ENCODE data around the gene ROCK2. TPM values are rescaled to one million over a fixed set of nuclear protein-coding genes. Genes with fewer than 3 reads are reported as not detected.

ROCK2 gene
- total and polyA plus RNA-seq, 10 donors = 4.0 to 89.6 (median 65.8) TPM

- no peaks in the 10 kb centered on the region for H3K36me3 ChIP-seq
- H3K27me3 ChIP-seq (replicated peaks in 1 of 7) = peaks cover 0 to 4% (median 0%) of the 10 kb centered on the region in 7 donors
- 87 to 91% (median 89%) methylated on average over 6 of the region's 6 CpGs for WGBS, 5 donors
- peaks cover 0 to 5% (median 0%) of the 10 kb centered on the region in 8 donors for H3K9me3 ChIP-seq
- H3K4me1 ChIP-seq = peaks cover 0 to 17% (median 5%) of the 10 kb centered on the region in 6 donors
- no peak overlapping the region for H3K4me3 ChIP-seq
- no peak overlapping the region for H3K27ac ChIP-seq
- TF ChIP-seq POLR2AphosphoS5 (IDR thresholded peaks at IDR 0.05) (no peak), POLR2A (IDR thresholded peaks at IDR 0.05) (no peak)
- TF ChIP-seq, protein P1, sequence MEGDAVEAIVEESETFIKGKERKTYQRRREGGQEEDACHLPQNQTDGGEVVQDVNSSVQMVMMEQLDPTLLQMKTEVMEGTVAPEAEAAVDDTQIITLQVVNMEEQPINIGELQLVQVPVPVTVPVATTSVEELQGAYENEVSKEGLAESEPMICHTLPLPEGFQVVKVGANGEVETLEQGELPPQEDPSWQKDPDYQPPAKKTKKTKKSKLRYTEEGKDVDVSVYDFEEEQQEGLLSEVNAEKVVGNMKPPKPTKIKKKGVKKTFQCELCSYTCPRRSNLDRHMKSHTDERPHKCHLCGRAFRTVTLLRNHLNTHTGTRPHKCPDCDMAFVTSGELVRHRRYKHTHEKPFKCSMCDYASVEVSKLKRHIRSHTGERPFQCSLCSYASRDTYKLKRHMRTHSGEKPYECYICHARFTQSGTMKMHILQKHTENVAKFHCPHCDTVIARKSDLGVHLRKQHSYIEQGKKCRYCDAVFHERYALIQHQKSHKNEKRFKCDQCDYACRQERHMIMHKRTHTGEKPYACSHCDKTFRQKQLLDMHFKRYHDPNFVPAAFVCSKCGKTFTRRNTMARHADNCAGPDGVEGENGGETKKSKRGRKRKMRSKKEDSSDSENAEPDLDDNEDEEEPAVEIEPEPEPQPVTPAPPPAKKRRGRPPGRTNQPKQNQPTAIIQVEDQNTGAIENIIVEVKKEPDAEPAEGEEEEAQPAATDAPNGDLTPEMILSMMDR (IDR thresholded peaks at IDR 0.05 in 8 of 11, conservative IDR thresholded peaks at IDR 0.05 in 3 of 11) = no peak
- DNase-seq = no peak
- intact Hi-C loops (cut with DNase I; ENCODE audit: low total_unique reads) = no loop called here
These were observed 199.7 kb downstream of the ROCK2 start for GRCh38 chr2:11144738-11145079.

GRCh38 chr2:11144077-11144737, 200.2 kb downstream of the ROCK2 start:
- no peak overlapping the region for H3K27ac ChIP-seq

DNA sequence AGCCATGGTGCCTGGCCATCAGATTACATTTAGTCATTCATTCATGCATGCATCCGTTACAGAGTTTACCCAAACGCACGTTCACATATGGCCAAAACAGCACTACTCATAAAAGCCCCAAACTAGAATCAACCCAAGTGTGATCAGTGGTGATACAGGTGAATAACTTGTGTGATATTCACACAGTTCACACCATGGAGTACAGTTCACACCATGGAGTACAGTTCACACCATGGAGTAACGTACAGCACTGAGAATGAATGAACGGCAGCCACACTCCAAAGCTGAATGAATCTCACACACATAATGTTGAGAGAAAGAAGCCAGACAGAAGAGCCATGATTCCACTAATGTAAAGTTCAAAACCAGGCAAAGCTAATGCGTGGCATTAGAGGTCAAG, 201.4 kb downstream of the ROCK2 start:
- Histone ChIP-seq H3K36me3 (no peaks in the 10 kb centered on the region), H3K27ac (no peak overlapping the region), H3K4me1 (peaks cover 0 to 17% (median 5%) of the 10 kb centered on the region in 6 donors), H3K27me3 (replicated peaks in 1 of 7) (peaks cover 0 to 4% (median 0%) of the 10 kb centered on the region in 7 donors), H3K9me3 (peaks cover 0 to 5% (median 0%) of the 10 kb centered on the region in 8 donors), H3K4me3 (no peak overlapping the region)
- WGBS, 5 donors = 88 to 96% (median 89%) methylated on average over 6 of the region's 6 CpGs
- intact Hi-C loops (cut with DNase I; ENCODE audit: low total_unique reads) = no loop called here
- no peak for DNase-seq
- TF ChIP-seq, protein P1 (IDR thresholded peaks at IDR 0.05 in 8 of 11, conservative IDR thresholded peaks at IDR 0.05 in 3 of 11) = no peak
- TF ChIP-seq POLR2A (IDR thresholded peaks at IDR 0.05) = no peak
- TF ChIP-seq POLR2AphosphoS5 (IDR thresholded peaks at IDR 0.05) = no peak

More at GRCh38 chr2:11144077-11144737, 200.2 kb downstream of the ROCK2 start:
- no peak overlapping the region for H3K4me3 ChIP-seq
- WGBS, 5 donors = 84 to 95% (median 93%) methylated on average over 7 of the region's 7 CpGs
- peaks cover 0 to 17% (median 5%) of the 10 kb centered on the region in 6 donors for H3K4me1 ChIP-seq
- intact Hi-C loops (cut with DNase I; ENCODE audit: low total_unique reads) = no loop called here
- peaks cover 0 to 4% (median 0%) of the 10 kb centered on the region in 7 donors for H3K27me3 ChIP-seq (replicated peaks in 1 of 7)
- H3K9me3 ChIP-seq = peaks cover 0 to 5% (median 0%) of the 10 kb centered on the region in 8 donors
- no peak for DNase-seq
- no peaks in the 10 kb centered on the region for H3K36me3 ChIP-seq
- TF ChIP-seq POLR2A (IDR thresholded peaks at IDR 0.05) = no peak
- no peak for TF ChIP-seq POLR2AphosphoS5 (IDR thresholded peaks at IDR 0.05)
- TF ChIP-seq, protein P1 (IDR thresholded peaks at IDR 0.05 in 8 of 11, conservative IDR thresholded peaks at IDR 0.05 in 3 of 11) = no peak

DNA sequence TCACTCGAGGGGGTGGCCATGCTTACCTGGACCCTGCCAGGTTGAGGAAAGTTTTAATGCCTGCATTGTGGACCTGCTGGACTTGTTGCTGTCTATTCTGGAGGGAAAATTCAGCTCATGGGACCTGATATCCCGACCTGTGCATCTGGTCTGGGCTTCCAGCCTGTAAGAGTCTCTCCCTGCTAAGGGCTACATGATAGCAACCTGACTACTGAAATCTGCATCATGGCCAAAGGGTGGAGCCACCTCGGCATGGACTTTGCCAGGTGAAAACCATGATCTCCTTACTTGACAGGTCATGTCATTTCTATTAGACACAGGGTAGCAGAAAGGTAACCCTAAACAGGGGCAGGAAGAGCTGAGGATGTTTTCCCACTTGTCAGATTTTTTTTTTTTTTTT, 202.1 kb downstream of the ROCK2 start:
- WGBS, 5 donors = 64 to 76% (median 72%) methylated on average over 3 of the region's 3 CpGs
- Histone ChIP-seq H3K9me3 (peaks cover 0 to 3% (median 0%) of the 10 kb centered on the region in 8 donors), H3K36me3 (no peaks in the 10 kb centered on the region), H3K4me1 (peaks cover 0 to 17% (median 5%) of the 10 kb centered on the region in 6 donors), H3K27me3 (replicated peaks in 1 of 7) (peaks cover 0 to 4% (median 0%) of the 10 kb centered on the region in 7 donors), H3K27ac (no peak overlapping the region), H3K4me3 (no peak overlapping the region)
- no peak for DNase-seq
- intact Hi-C loops (cut with DNase I; ENCODE audit: low total_unique reads) = no loop called here
- TF ChIP-seq POLR2AphosphoS5 (IDR thresholded peaks at IDR 0.05) = no peak
- TF ChIP-seq POLR2A (IDR thresholded peaks at IDR 0.05) = no peak
- TF ChIP-seq, protein P1 (IDR thresholded peaks at IDR 0.05 in 8 of 11, conservative IDR thresholded peaks at IDR 0.05 in 3 of 11) = no peak
